ENCODE data around the gene PHF2.

The PHF2 gene

GRCh38 chr9:93713716-93714115 lies 137.3 kb downstream of the PHF2 start:
- H3K4me3 ChIP-seq (replicated peaks; ENCODE audit: low read depth, low read length), result no peak overlapping the region
- TF ChIP-seq, protein P1, sequence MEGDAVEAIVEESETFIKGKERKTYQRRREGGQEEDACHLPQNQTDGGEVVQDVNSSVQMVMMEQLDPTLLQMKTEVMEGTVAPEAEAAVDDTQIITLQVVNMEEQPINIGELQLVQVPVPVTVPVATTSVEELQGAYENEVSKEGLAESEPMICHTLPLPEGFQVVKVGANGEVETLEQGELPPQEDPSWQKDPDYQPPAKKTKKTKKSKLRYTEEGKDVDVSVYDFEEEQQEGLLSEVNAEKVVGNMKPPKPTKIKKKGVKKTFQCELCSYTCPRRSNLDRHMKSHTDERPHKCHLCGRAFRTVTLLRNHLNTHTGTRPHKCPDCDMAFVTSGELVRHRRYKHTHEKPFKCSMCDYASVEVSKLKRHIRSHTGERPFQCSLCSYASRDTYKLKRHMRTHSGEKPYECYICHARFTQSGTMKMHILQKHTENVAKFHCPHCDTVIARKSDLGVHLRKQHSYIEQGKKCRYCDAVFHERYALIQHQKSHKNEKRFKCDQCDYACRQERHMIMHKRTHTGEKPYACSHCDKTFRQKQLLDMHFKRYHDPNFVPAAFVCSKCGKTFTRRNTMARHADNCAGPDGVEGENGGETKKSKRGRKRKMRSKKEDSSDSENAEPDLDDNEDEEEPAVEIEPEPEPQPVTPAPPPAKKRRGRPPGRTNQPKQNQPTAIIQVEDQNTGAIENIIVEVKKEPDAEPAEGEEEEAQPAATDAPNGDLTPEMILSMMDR (IDR thresholded peaks at IDR 0.05; ENCODE audit: low read length, missing control alignments), result no peak
- DNase-seq (ENCODE audit: low read depth), result no peak

GRCh38 chr9:93721417-93721965 lies 145.1 kb downstream of the PHF2 start:
- DNase-seq (ENCODE audit: low read depth), result no peak
- TF ChIP-seq, protein P1 (IDR thresholded peaks at IDR 0.05; ENCODE audit: low read length, missing control alignments), result no peak
- H3K4me3 ChIP-seq (replicated peaks; ENCODE audit: low read depth, low read length), result no peak overlapping the region

DNA sequence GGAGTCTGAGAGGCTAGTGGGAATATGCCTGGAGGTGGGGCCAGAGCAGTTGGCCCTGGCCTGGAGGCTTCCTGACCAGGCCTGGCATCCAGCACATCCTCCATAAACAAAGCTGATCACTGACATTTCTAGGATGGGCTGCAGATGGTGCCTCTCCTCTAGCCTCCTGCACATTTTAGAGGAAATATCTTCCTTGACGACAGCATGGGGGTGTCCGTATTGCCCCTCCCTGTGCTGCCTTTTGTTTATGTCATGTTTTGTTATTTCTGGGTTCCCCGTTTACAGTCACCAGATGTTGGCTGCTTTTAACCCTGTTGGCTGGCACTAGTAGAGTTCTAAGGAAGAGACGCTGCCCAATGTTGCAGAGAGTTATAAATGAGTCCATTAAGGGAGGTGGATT lies 148.5 kb downstream of the PHF2 start:
- DNase-seq (ENCODE audit: low read depth), result no peak
- TF ChIP-seq, protein P1 (IDR thresholded peaks at IDR 0.05; ENCODE audit: low read length, missing control alignments), result no peak

DNA sequence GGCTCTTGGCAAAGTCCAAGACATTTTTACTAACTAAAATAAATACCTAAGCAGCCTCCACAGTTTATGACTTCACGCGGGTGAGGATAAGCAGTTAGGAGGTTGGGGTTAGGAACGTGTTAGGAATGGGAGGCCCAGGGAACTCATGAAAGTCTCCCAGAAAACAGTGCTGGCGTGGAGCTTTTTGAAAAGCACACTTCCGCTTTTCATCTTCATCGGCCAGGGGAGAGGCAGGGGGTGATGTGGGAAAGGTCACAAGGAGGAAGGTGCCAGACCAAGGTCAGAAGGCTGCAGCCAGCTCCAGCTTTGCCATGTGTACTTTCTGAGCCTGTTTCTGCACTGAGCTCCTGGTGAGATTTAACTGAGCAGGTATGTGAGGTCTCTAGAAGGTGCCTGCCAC lies 149.0 kb downstream of the PHF2 start:
- TF ChIP-seq, protein P1 (IDR thresholded peaks at IDR 0.05; ENCODE audit: low read length, missing control alignments), result no peak
- no peak for DNase-seq (ENCODE audit: low read depth)
- H3K4me3 ChIP-seq (replicated peaks; ENCODE audit: low read depth, low read length), result no peak overlapping the region

More for the DNA sequence above, 148.5 kb downstream of the PHF2 start:
- H3K4me3 ChIP-seq (replicated peaks; ENCODE audit: low read depth, low read length), result no peak overlapping the region

- H3K4me3 ChIP-seq (replicated peaks; ENCODE audit: low read depth, low read length), result no peak overlapping the region
- TF ChIP-seq, protein P1 (IDR thresholded peaks at IDR 0.05; ENCODE audit: low read length, missing control alignments), result no peak
Observed at GRCh38 chr9:93726147-93726546, 149.8 kb downstream of the PHF2 start.

More at GRCh38 chr9:93726147-93726546, 149.8 kb downstream of the PHF2 start:
- no peak for DNase-seq (ENCODE audit: low read depth)

Data from fibroblast of pulmonary artery (primary cell).